Posterior cingulate gyrus (tissue), 11 donors: ENCODE measurements around the gene IRAG1.
"Not testable (repeated sequence)": the region's sequence is repeated elsewhere in the genome, so short reads cannot be mapped to it uniquely, and the experiment has no call there.

ENCODE experiments used
- DNase-seq, 10 donors: peaks; one replicate each; pipeline versions ENCODE4 v3.0.0 to v3.0.0-alpha.2; 2020 to 2021; ENCODE audit warnings: mixed read lengths in 3 of 10
- intact Hi-C: fragments of 100-400 bp; cut with DNase I; formaldehyde crosslinking; loops from one replicate; pipeline ENCODE4 v1.15.1; 2023

Gene IRAG1

GRCh38 chr11:10709299-10710086 is 15.9 kb upstream of the IRAG1 start:
- no peak for DNase-seq
- intact Hi-C loops: no loop called here

DNA sequence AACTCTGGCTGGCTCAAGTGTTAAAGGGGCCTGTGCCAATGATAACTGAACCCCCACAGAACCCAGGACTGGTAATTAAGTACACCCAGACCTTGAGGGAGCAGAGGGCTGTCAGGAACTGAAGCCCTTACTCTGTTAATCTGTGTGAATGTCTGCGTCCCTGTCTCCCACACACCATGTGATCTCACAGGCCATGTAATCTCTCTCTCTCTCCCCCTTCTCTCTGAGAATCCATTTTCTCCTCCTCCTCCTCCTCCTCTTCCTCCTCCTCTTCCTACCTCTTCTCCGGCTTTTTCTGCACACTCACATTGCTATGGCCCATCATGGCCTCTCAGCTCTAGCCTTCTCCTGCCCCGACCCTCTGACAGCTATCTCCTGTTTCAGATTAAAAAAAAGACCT is 14.6 kb upstream of the IRAG1 start:
- DNase-seq: no peak
- intact Hi-C loops: no loop called here

- intact Hi-C loops: no loop called here
- no peak for DNase-seq
Measured at GRCh38 chr11:10701982-10702381, 8.4 kb upstream of the IRAG1 start.

DNA sequence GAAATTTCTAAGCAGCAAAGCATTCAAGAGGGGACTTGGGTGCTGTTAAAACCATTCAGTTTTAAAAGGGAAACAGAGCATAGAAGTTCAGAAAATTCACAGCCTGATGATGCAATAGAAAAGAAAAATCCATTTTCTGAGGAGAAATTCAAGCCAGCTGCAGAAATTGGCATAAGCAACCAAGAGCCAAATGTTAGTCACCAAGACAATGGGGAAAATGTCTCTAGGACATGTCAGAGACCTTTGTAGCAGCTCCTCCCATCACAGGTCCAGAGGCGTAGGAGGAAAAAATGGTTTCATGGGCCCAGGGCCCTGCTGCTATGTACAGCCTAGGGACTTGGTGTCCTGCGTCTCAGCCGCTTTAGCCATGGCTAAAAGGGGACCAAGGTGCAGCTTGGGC is 5.5 kb upstream of the IRAG1 start:
- intact Hi-C loops: no loop called here

GRCh38 chr11:10697323-10697620 is 3.7 kb upstream of the IRAG1 start:
- DNase-seq: no peak
- intact Hi-C loops: no loop called here

More for the DNA sequence above, 5.5 kb upstream of the IRAG1 start:
- no peak for DNase-seq

DNA sequence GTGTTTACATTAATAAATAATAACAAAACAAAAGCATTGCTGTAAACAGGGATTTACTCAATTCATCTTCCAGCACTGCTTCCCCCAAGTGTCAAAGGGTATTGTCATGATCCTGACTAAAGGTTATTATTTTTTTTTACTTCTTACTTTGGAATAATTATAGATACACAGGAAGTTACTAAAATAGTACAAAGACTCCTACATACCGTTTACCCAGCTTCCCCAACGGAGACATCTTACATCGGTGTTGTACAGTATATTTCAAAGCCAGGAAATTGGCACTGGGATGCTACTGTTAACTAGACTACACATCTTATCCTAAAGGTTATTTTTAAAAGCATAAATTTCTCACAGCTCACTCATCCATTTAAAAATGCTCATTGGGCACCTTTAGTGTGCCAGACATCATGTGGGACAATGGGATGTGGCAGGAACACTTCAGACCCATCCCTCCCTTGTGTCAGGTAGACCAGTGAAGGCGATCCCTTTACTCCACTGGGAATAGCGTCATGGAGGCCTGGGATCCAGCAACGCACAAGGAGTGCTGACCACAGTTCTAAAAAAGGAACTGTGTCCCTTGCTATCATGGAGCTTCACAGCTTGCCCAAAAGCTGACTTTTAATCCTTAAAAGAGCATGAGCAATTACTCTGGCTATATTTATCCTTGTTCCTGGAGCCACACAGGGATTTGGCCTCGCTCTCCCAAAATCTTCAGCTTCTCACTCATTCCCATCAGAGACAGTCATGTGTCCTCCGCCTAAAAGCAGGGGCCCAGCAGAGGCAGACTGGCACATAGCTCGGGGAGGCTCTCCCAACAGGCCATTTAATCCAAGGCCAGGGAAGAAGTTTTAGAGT is 3.1 kb upstream of the IRAG1 start:
- intact Hi-C loops: no loop called here
- DNase-seq: no peak

DNA sequence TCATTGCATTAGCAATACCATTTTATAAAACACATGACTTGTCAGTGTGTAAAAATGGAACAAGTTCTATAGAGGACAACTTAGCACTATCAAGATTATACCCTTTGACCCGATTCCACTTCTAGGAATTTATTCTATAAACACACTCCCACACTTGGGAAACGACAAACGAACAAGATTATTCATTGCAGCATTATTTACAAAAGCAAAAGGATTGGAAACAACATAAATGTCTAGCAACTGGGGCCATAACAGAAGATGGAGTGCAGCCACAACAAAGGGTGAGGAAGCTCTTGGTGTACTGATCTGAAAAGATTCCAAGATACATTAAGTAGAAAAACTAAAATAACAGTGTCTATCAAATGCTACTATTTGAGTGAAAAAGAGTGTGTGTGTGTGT is 2.3 kb upstream of the IRAG1 start:
- no peak for DNase-seq
- intact Hi-C loops: no loop called here

DNA sequence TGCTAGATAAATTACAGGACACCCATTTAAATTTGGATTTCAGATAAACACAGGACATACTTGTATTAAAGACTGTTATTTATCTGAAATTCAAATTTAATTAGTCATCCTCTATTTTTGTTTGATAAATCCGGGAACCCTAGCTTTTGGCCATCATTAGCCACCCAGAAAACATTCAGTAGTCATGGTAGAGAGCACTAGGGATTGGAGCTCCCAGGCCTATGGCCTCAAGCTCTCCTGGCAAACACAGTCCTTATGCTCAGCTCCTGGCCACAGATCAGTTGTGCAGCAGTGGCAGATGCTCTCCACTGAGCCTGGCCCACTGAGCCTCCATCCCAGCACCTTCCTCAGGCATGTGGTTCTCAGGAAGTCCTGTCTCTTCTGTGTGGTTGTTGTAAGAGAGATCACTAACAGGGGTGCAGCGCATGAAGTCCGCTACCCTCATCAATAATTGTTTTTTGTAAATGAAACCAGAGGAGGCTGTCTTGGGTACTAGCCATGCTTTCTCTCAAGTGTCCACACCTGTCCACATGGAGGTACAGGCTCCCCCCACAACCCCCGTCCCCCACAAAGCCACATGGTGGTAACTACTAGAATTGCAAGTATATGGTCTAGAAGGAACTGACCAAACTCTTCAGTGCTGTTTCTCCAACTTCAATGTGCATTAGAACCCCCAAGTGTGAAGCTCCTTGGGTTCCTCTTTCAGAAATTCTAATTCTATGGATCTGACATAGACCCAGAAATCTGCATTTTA is 1.1 kb upstream of the IRAG1 start:
- intact Hi-C loops: no loop called here
- DNase-seq: no peak

GRCh38 chr11:10692531-10693115 is 932 bp downstream of the IRAG1 start:
- no peak for DNase-seq
- intact Hi-C loops: no loop called here

DNA sequence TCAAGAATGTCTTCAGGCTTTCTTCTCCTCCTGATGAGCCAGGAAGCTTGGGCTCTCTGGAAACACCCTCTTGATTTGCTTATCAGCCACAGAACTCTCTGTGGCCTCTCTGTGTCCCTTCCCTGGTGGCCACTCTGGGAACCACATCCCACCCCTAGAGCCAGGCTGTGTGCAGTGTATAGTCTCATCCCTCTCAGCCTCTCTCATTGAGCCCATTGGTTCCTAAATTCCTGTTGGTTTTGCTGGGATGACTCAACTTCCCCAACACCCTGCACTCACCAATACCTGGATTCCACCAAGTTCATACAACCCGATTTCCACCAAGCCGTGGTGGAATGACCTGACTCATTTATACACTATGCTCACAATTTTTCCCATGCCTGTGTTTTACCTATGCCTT is 5.2 kb downstream of the IRAG1 start:
- DNase-seq: no peak
- intact Hi-C loops: no loop called here

DNA sequence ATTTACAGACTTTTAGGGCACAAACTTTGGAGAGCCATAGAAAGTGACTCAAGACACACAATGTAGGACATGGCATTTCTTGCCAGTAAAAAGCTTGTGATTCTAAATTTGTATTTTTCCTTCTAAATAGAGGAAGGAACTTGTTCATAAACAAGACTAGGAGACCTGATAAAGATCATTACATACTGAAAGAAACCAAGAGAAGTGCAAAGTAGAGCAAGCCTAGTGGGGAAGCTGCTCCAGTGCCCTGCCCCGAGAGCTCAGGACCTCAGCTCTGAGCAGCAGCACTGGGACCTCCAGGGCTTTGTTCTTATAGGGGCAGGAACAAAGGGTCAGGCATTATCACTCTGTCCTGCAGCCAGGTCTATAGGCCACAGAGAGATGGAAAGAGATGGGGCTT is 7.2 kb downstream of the IRAG1 start:
- intact Hi-C loops: no loop called here
- no peak for DNase-seq

- no peak for DNase-seq
- intact Hi-C loops: no loop called here
Measured at GRCh38 chr11:10683429-10683828, 10.1 kb downstream of the IRAG1 start.

- intact Hi-C loops: no loop called here
- DNase-seq: no peak
Measured at GRCh38 chr11:10680956-10681487, 12.5 kb downstream of the IRAG1 start.

GRCh38 chr11:10680279-10680678 is 13.3 kb downstream of the IRAG1 start:
- DNase-seq, intact Hi-C loops: not testable (repeated sequence)

GRCh38 chr11:10679644-10680043 is 13.9 kb downstream of the IRAG1 start:
- DNase-seq: no peak
- intact Hi-C loops: no loop called here

GRCh38 chr11:10678101-10678500 is 15.5 kb downstream of the IRAG1 start:
- intact Hi-C loops: no loop called here
- DNase-seq: no peak

DNA sequence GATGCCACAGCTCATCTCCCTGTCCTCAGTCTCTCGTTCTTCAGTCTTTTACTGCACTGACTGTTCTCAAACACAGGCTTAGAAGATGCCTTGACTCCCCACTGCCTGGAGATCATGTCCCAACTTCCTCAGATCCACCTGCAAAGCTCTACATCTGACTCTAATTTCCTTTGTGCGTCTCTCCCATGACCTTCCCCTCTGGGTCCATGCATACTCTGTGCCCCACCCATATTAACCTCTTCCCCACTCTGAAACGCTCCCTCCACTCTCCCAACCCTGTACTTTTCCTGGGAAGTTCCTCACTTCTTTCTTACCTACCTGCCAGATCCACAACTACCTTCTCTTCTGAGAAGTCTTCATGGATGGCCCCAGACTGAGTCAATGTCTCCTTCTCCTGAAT is 16.6 kb downstream of the IRAG1 start:
- intact Hi-C loops: no loop called here
- DNase-seq: no peak

- intact Hi-C loops: no loop called here
- DNase-seq: peak in 8 of 10 donors; percentile 27 to 88 (median 58)
Measured at GRCh38 chr11:10674911-10675440, 18.6 kb downstream of the IRAG1 start.

- no peak for DNase-seq
Measured at GRCh38 chr11:10674440-10674855, 19.1 kb downstream of the IRAG1 start.

DNA sequence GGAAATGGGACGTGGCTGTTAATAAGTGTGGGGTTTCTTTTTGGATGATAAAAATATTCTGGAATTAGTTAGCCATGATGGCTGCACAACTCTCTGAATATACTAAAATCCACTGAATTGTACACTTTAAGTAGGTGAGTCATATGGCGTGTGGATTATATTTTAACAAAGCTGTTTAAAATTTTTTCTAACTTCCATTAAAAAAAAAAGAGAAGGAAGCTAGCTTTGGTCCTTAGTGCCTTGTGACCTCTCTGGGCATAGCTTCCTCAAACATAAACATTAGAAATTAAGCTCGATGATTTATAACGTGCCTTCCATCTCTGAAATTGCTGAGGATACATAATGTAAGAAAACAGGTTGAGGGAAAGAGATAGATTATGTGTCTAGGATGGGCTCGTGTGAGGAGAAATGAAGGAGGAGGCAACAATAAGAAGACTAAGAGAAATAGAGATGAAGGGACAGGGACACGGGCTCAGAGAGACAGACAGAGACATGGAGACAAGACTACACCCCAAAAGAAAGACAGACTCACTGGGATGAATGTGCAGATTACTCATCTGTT is 20.0 kb downstream of the IRAG1 start:
- intact Hi-C loops: no loop called here
- DNase-seq: no peak

More at GRCh38 chr11:10674440-10674855, 19.1 kb downstream of the IRAG1 start:
- intact Hi-C loops: no loop called here
